PC-9 (cell line): ENCODE data around the gene ANKDD1A. TPM values are rescaled to one million over a fixed set of nuclear protein-coding genes. Genes with fewer than 3 reads are reported as not detected.

Experiments
- BruUV-seq: library from RNA; stranded (reverse); fragments of 400-500 nt; replicated peaks from 2 replicates; lab custom pipeline; 2021; lab: Mats Ljungman, UMichigan
- CTCF ChIA-PET: fragments of 300-600 bp; sonication (Branson Sonifier 250); formaldehyde crosslinking; loops from one replicate; lab custom pipeline; 2022; ENCODE audit warnings: antibody characterized with exemption; lab: Charles Lee
- POLR2A ChIA-PET: fragments of 300-600 bp; sonication (Branson Sonifier 250); formaldehyde crosslinking; loops from one replicate; lab custom pipeline; 2022; ENCODE audit warnings: antibody characterized with exemption; ENCODE audit not compliant: unreplicated experiment; lab: Charles Lee
- DNase-seq, 2 experiments: peaks; one replicate each; pipeline versions ENCODE4 v3.0.0 to v3.0.0-alpha.2; 2015 to 2022; ENCODE audit warnings: mixed read lengths in 1 of 2
- H2AFZ ChIP-seq: fragments of 200-600 bp; sonication (generic); 2 replicates; pipeline ENCODE4 v1.8.1; 2017; ENCODE audit warnings: antibody characterized with exemption
- H3F3A ChIP-seq: fragments of 200-600 bp; sonication (generic); 2 replicates; pipeline ENCODE4 v1.8.1; 2017; ENCODE audit warnings: antibody characterized with exemption, mild to moderate bottlenecking, low read depth; ENCODE audit not compliant: insufficient read depth
- H3K27ac ChIP-seq: fragments of 200-600 bp; sonication (generic); 2 replicates; pipeline ENCODE4 v1.6.1; 2016; ENCODE audit warnings: mixed run types
- H3K27me3 ChIP-seq: fragments of 200-600 bp; sonication (generic); 2 replicates; pipeline ENCODE4 v1.6.1; 2016; ENCODE audit warnings: low read depth, mixed run types; ENCODE audit not compliant: insufficient read depth
- H3K36me3 ChIP-seq: fragments of 200-600 bp; sonication (generic); 2 replicates; pipeline ENCODE4 v1.6.1; 2016; ENCODE audit warnings: low read depth, mixed run types
- H3K4me1 ChIP-seq: fragments of 200-600 bp; sonication (generic); replicated peaks from 2 replicates; pipeline ENCODE4 v1.6.1; 2016; ENCODE audit warnings: mixed run types; ENCODE audit not compliant: insufficient read depth
- H3K4me2 ChIP-seq: fragments of 200-600 bp; sonication (generic); 2 replicates; pipeline ENCODE4 v1.6.1; 2017; ENCODE audit warnings: mixed run types
- H3K4me3 ChIP-seq: fragments of 200-600 bp; sonication (generic); 2 replicates; pipeline ENCODE4 v1.6.1; 2016; ENCODE audit warnings: mixed run types
- H3K79me2 ChIP-seq: fragments of 200-600 bp; sonication (generic); 2 replicates; pipeline ENCODE4 v1.6.1; 2017; ENCODE audit warnings: low read depth, mixed run types
- H3K9me2 ChIP-seq: fragments of 200-600 bp; sonication (generic); 2 replicates; pipeline ENCODE4 v1.8.1; 2017; ENCODE audit warnings: mild to moderate bottlenecking; ENCODE audit not compliant: insufficient read depth
- H3K9me3 ChIP-seq: fragments of 200-600 bp; sonication (generic); 2 replicates; pipeline ENCODE4 v1.8.1; 2016; ENCODE audit warnings: low read depth; ENCODE audit not compliant: insufficient read depth
- H4K20me1 ChIP-seq: fragments of 200-600 bp; sonication (generic); 2 replicates; pipeline ENCODE4 v1.8.1; 2017; ENCODE audit not compliant: insufficient read depth
- EZH2 ChIP-seq: fragments of 200-600 bp; sonication (generic); IDR thresholded peaks from 2 replicates; pipeline ENCODE4 v1.8.0; 2017; ENCODE audit warnings: antibody characterized with exemption, low read depth
- intact Hi-C: fragments of 100-400 bp; cut with micrococcal nuclease; formaldehyde crosslinking; loops from one replicate; pipeline ENCODE4 v1.10.0; 2022; ENCODE audit not compliant: unreplicated experiment
- total RNA-seq: library from RNA; stranded (reverse); gene quantifications from 2 replicates; pipeline ENCODE4 v1.2.3, GENCODE V29; 2021
- TF ChIP-seq, protein P1 (sequence below): fragments of 200-600 bp; sonication (generic); conservative IDR thresholded peaks from 2 replicates; pipeline ENCODE4 v1.6.1; 2017; ENCODE audit warnings: mixed run types, antibody characterized with exemption, mild to moderate bottlenecking, moderate library complexity

The ANKDD1A gene
- total RNA-seq, 1 experiment from 2014 or later: 14.2 TPM

DNA sequence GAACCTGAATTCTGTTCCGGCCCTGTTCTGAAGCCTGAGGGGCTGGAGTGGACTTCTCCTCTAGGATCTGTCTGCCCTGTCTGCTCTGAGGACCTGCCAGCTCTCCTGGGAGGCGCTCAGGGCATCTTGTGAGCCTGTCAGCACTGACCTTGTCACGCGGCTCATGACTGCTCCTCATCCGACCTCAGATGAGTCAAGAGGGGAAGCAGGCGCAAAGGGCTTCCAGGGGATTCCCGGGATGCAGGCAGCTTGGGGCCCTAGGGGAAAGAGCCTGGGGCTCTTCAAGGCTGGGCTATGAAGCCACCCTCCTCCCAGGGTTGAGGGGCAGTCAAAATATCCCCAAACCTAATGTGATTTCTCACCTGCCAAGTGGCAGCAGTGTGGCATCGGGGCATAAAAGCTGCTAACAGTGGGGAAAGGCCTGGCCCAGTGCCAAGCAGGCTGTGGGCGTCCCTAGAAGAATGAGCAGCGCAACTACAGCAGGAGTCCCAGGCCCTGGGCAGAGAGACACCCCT is 27.6 kb upstream of the ANKDD1A start:
- H3K36me3 ChIP-seq: no peaks in the 10 kb centered on the region
- H3K4me1 ChIP-seq: peaks cover 12% of the 10 kb centered on the region
- intact Hi-C loops: no loop called here
- H3K9me2 ChIP-seq: no peaks in the 10 kb centered on the region
- BruUV-seq: no TSS peak
- H4K20me1 ChIP-seq: no peaks in the 10 kb centered on the region
- no peak overlapping the region for H2AFZ ChIP-seq
- H3K4me3 ChIP-seq: no peak overlapping the region
- peaks cover 9% of the 10 kb centered on the region; the same call in 1 of the 2 replicates for H3F3A ChIP-seq
- H3K4me2 ChIP-seq: peak overlapping the region; percentile 36
- H3K27ac ChIP-seq: peak overlapping the region; percentile 34
- H3K79me2 ChIP-seq: no peaks in the 10 kb centered on the region
- TF ChIP-seq, protein P1, sequence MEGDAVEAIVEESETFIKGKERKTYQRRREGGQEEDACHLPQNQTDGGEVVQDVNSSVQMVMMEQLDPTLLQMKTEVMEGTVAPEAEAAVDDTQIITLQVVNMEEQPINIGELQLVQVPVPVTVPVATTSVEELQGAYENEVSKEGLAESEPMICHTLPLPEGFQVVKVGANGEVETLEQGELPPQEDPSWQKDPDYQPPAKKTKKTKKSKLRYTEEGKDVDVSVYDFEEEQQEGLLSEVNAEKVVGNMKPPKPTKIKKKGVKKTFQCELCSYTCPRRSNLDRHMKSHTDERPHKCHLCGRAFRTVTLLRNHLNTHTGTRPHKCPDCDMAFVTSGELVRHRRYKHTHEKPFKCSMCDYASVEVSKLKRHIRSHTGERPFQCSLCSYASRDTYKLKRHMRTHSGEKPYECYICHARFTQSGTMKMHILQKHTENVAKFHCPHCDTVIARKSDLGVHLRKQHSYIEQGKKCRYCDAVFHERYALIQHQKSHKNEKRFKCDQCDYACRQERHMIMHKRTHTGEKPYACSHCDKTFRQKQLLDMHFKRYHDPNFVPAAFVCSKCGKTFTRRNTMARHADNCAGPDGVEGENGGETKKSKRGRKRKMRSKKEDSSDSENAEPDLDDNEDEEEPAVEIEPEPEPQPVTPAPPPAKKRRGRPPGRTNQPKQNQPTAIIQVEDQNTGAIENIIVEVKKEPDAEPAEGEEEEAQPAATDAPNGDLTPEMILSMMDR: no peak
- TF ChIP-seq EZH2: no peak
- H3K27me3 ChIP-seq: no peaks in the 10 kb centered on the region
- DNase-seq: peak; percentile 56 to 69
- ChIA-PET POLR2A (no interaction called here), CTCF (no interaction called here)
- H3K9me3 ChIP-seq: no peaks in the 10 kb centered on the region

DNA sequence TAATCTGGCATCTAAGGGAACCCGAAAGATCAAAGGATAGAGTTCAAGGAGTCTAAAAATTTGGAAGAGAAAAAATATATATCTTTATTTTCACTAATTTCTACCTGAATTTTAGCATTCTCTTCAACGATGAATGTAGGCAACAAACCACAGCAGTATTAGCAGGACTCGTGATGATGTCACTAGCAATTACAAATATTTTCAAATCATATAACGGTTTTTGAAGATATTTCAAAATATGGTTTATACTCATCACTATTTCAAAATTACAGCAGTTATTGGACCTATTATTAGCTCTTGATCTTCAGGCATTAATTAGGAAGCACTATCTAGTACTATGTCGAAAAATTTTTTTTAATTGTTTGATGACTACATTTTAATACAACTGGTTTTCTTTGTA is 27.0 kb upstream of the ANKDD1A start:
- POLR2A ChIA-PET: no interaction called here
- Histone ChIP-seq H3K27ac (no peak overlapping the region), H3K9me3 (no peaks in the 10 kb centered on the region), H3K4me2 (peak overlapping the region; percentile 36), H3K4me3 (no peak overlapping the region), H3K79me2 (no peaks in the 10 kb centered on the region), H2AFZ (no peak overlapping the region), H3K27me3 (no peaks in the 10 kb centered on the region), H3F3A (peaks cover 9% of the 10 kb centered on the region; the same call in 1 of the 2 replicates), H3K4me1 (peaks cover 12% of the 10 kb centered on the region), H3K9me2 (no peaks in the 10 kb centered on the region), H4K20me1 (no peaks in the 10 kb centered on the region), H3K36me3 (no peaks in the 10 kb centered on the region)
- TF ChIP-seq EZH2: no peak
- TF ChIP-seq, protein P1: no peak
- intact Hi-C loops: no loop called here
- DNase-seq: no peak
- no TSS peak for BruUV-seq
- CTCF ChIA-PET: no interaction called here

DNA sequence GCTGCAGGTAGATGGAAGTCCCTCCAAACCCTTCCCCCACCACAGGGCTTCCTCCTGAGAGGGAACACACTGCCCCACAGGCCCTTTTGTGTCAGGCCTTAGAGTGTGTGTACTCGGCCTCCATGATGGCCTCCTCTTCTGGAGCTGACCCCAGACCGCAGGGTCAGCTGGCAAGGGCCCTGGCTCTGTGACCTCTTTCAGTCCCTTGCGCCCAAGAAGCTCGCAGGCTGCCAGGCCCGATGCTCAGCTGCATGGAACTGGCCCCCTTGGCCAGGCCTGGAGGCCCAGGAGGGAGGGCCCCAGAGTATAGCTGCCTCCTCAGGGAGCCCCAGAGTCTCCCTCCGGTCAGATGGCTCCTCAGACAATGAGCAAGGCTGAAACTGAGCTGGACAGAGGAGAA is 23.4 kb upstream of the ANKDD1A start:
- CTCF ChIA-PET: no interaction called here
- no peak overlapping the region for H3K4me3 ChIP-seq

More for the DNA sequence above, 23.4 kb upstream of the ANKDD1A start:
- POLR2A ChIA-PET: no interaction called here
- intact Hi-C loops: no loop called here
- DNase-seq: no peak
- Histone ChIP-seq H3K9me3 (no peaks in the 10 kb centered on the region), H3K27ac (no peak overlapping the region), H3K4me1 (peaks cover 13% of the 10 kb centered on the region), H2AFZ (no peak overlapping the region), H3K4me2 (no peak overlapping the region), H3K36me3 (no peaks in the 10 kb centered on the region), H3K9me2 (no peaks in the 10 kb centered on the region), H3K79me2 (no peaks in the 10 kb centered on the region), H4K20me1 (no peaks in the 10 kb centered on the region), H3F3A (peaks cover 10% of the 10 kb centered on the region; the same call in 1 of the 2 replicates), H3K27me3 (no peaks in the 10 kb centered on the region)
- BruUV-seq: no TSS peak
- TF ChIP-seq, protein P1: no peak
- no peak for TF ChIP-seq EZH2
